Kidney epithelial cell (primary cell): ENCODE measurements around the gene SPOUT1. TPM values are rescaled to one million over a fixed set of nuclear protein-coding genes. Genes with fewer than 3 reads are reported as not detected.

Experiments used
- DNase-seq: peaks from one replicate; pipeline ENCODE4 v3.0.0-alpha.2; 2010; ENCODE audit warnings: low read depth
- H3K27me3 ChIP-seq: 2 replicates; pipeline ENCODE4 v1.6.0; 2011; ENCODE audit warnings: low read length; ENCODE audit not compliant: control insufficient read depth, insufficient read depth
- H3K36me3 ChIP-seq: 2 replicates; pipeline ENCODE4 v1.5.1; 2011; ENCODE audit warnings: low read length; ENCODE audit not compliant: control insufficient read depth, insufficient read depth
- H3K4me3 ChIP-seq: 2 replicates; pipeline ENCODE4 v1.5.1; 2011; ENCODE audit warnings: low read depth, mild to moderate bottlenecking, control low read depth, low read length
- total RNA-seq: library from RNA; depleted of rRNA; stranded (reverse); fragments of >200 nt; gene quantifications from 2 replicates; pipeline ENCODE4 v1.2.3, GENCODE V29; 2015
- TF ChIP-seq, protein P1 (sequence below): IDR thresholded peaks from 2 replicates; pipeline ENCODE4 v1.5.1; 2011; ENCODE audit warnings: mild to moderate bottlenecking, moderate library complexity, low read length, control low read depth, inconsistent platforms; ENCODE audit not compliant: insufficient read depth, poor library complexity, severe bottlenecking

The SPOUT1 gene
- total RNA-seq, 1 donor from 2014 or later: 33.1 TPM

- TF ChIP-seq, protein P1, sequence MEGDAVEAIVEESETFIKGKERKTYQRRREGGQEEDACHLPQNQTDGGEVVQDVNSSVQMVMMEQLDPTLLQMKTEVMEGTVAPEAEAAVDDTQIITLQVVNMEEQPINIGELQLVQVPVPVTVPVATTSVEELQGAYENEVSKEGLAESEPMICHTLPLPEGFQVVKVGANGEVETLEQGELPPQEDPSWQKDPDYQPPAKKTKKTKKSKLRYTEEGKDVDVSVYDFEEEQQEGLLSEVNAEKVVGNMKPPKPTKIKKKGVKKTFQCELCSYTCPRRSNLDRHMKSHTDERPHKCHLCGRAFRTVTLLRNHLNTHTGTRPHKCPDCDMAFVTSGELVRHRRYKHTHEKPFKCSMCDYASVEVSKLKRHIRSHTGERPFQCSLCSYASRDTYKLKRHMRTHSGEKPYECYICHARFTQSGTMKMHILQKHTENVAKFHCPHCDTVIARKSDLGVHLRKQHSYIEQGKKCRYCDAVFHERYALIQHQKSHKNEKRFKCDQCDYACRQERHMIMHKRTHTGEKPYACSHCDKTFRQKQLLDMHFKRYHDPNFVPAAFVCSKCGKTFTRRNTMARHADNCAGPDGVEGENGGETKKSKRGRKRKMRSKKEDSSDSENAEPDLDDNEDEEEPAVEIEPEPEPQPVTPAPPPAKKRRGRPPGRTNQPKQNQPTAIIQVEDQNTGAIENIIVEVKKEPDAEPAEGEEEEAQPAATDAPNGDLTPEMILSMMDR: no peak
- H3K4me3 ChIP-seq: no peak overlapping the region
- no peak for DNase-seq
- H3K27me3 ChIP-seq: no peaks in the 10 kb centered on the region
- H3K36me3 ChIP-seq: no peaks in the 10 kb centered on the region
Measured at GRCh38 chr9:128836509-128837145, 7.0 kb upstream of the SPOUT1 start.

GRCh38 chr9:128835246-128836210, 5.9 kb upstream of the SPOUT1 start:
- Histone ChIP-seq H3K36me3 (no peaks in the 10 kb centered on the region), H3K27me3 (no peaks in the 10 kb centered on the region), H3K4me3 (no peak overlapping the region)
- TF ChIP-seq, protein P1: no peak
- no peak for DNase-seq

- Histone ChIP-seq H3K4me3 (no peak overlapping the region), H3K36me3 (no peaks in the 10 kb centered on the region), H3K27me3 (no peaks in the 10 kb centered on the region)
- TF ChIP-seq, protein P1: no peak
- no peak for DNase-seq
Measured at GRCh38 chr9:128833696-128834095, 4.1 kb upstream of the SPOUT1 start.

GRCh38 chr9:128828719-128829452, 708 bp downstream of the SPOUT1 start:
- H3K36me3 ChIP-seq: peaks cover 2% of the 10 kb centered on the region
- TF ChIP-seq, protein P1: no peak

DNA sequence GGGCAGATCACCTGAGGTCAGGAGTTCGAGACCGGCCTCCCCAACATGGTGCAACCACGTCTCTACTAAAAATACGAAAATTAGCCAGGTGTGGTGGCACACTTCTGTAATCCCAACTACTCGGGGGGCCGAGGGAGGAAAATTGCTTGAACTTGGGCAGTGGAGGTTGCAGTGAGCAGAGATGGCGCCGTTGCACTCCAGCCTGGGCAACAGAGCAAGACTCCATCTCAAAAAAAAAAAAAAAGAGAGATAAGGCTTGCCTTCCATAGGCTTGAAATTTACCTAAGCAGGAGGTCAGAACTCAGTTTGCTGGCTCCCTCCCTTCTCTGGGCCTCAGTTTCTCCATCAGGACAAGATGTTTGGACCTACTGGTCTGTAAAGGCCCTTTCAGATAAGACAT, 1.3 kb downstream of the SPOUT1 start:
- Histone ChIP-seq H3K4me3 (no peak overlapping the region), H3K36me3 (peaks cover 2% of the 10 kb centered on the region)
- TF ChIP-seq, protein P1: no peak

More at GRCh38 chr9:128828719-128829452, 708 bp downstream of the SPOUT1 start:
- Histone ChIP-seq H3K27me3 (no peaks in the 10 kb centered on the region), H3K4me3 (peak overlapping the region; percentile 82)
- no peak for DNase-seq

More for the DNA sequence above, 1.3 kb downstream of the SPOUT1 start:
- DNase-seq: no peak
- H3K27me3 ChIP-seq: no peaks in the 10 kb centered on the region
